ENCODE results near the gene FOXP1. TPM values are rescaled to one million over a fixed set of nuclear protein-coding genes. Genes with fewer than 3 reads are reported as not detected.

Gene FOXP1
- total and polyA plus RNA-seq, 9 of the 15 experiments (the other 6 are each of a cell fraction or from before 2014, with no cell fraction given), result 7.7 to 34.5 (median 13.7) TPM

DNA sequence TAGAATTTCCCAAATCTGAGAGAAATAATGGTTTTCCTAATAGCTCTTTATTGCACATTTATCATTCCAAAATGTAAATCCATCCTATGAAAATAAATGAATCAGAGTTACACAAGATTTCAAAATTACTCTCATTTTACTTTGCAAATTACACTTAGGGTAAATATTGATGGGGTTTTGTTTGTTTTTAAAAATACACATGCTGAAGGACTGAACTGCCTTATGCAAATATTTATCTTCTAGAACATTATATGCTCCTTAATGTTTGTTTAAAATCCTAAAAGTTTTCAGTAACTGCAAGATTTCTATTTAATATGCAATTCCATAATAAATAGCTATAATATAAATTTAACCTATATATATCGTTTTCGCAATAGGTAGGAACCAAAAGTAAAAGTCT is 38.2 kb downstream of the FOXP1 start:
- no peaks in the 10 kb centered on the region for H3K9me1 ChIP-seq (ENCODE audit: control insufficient read depth, insufficient read depth, low read length)
- DNase-seq (ENCODE audit: extremely low read depth in 1 of 4, low spot score in 3 of 4), result no peak
- no peaks in the 10 kb centered on the region for H3K27me3 ChIP-seq (ENCODE audit: control insufficient read depth in 2 of 2, insufficient read depth in 2 of 2, low read length in 2 of 2)
- 79% methylated on average over 2 of the region's 2 CpGs for WGBS (ENCODE audit: insufficient coverage, low coverage, missing lambda C conversion rate)
- no peak overlapping the region for H3K9ac ChIP-seq (ENCODE audit: insufficient read depth in 1 of 2, low read depth in 2 of 2, low read length in 2 of 2)
- no peaks in the 10 kb centered on the region for H3K36me3 ChIP-seq (ENCODE audit: control insufficient read depth, insufficient read depth, low read length)
- H3K9me3 ChIP-seq (replicated peaks; ENCODE audit: control insufficient read depth, insufficient read depth, low read depth, low read length), result no peaks in the 10 kb centered on the region
- FAIRE-seq, result no peak
- H2AFZ ChIP-seq (ENCODE audit: low read depth, low read length), result no peak overlapping the region
- peaks cover 12 to 34% of the 10 kb centered on the region in 2 experiments; a peak in 4 of 5 replicates for H3K4me1 ChIP-seq (replicated peaks in 1 of 2; ENCODE audit: control insufficient read depth in 2 of 2, insufficient read depth in 2 of 2, low read length in 2 of 2)
- in situ Hi-C loops (cut with MboI) (no loop called here), intact Hi-C loops (cut with micrococcal nuclease) (no loop called here)
- POLR2A ChIA-PET, result no interaction called here
- H4K20me1 ChIP-seq (replicated peaks; ENCODE audit: control insufficient read depth, insufficient read depth, low read length), result no peaks in the 10 kb centered on the region
- BruUV-seq (replicated peaks), result no TSS peak
- no peak for ATAC-seq
- H3K27ac ChIP-seq (ENCODE audit: extremely low read depth, low read depth, low read length), result no peak overlapping the region
- no peak overlapping the region for H3K4me2 ChIP-seq (ENCODE audit: insufficient read depth, low read length)
- no peaks in the 10 kb centered on the region for H3K79me2 ChIP-seq (ENCODE audit: control insufficient read depth, insufficient read depth, low read length)
- CTCF ChIA-PET (ENCODE audit: low intra/inter-chr PET ratio), result no interaction called here
- no peak overlapping the region for H3K4me3 ChIP-seq
- TF ChIP-seq MXI1 (IDR thresholded peaks at IDR 0.05; ENCODE audit: low read depth, low read length) (no peak), SMARCC2 (IDR thresholded peaks at IDR 0.05; ENCODE audit: low read depth) (no peak), ZNF140 (CRISPR knock-in tag; IDR thresholded peaks at IDR 0.05) (no peak), EWSR1 (IDR thresholded peaks at IDR 0.05; ENCODE audit: borderline replicate concordance, low read depth, partially characterized antibody) (no peak), HDAC6 (IDR thresholded peaks at IDR 0.05; ENCODE audit: low read depth, low read length) (no peak), GATAD2A (IDR thresholded peaks at IDR 0.05) (no peak), SMC3 (conservative IDR thresholded peaks at IDR 0.05; ENCODE audit: insufficient read depth, low read depth, low read length) (no peak), TAF15 (IDR thresholded peaks at IDR 0.05; ENCODE audit: low read depth, low read length) (no peak), CHD4 (IDR thresholded peaks at IDR 0.05; ENCODE audit: insufficient read depth, insufficient replicate concordance, low read depth, low read length, poor library complexity, severe bottlenecking) (no peak), KLF10 (CRISPR knock-in tag; IDR thresholded peaks at IDR 0.05) (no peak), NR2C1 (IDR thresholded peaks at IDR 0.05) (no peak), NR2C1 (tag; IDR thresholded peaks at IDR 0.05) (no peak)
- TF ChIP-seq, protein P1, sequence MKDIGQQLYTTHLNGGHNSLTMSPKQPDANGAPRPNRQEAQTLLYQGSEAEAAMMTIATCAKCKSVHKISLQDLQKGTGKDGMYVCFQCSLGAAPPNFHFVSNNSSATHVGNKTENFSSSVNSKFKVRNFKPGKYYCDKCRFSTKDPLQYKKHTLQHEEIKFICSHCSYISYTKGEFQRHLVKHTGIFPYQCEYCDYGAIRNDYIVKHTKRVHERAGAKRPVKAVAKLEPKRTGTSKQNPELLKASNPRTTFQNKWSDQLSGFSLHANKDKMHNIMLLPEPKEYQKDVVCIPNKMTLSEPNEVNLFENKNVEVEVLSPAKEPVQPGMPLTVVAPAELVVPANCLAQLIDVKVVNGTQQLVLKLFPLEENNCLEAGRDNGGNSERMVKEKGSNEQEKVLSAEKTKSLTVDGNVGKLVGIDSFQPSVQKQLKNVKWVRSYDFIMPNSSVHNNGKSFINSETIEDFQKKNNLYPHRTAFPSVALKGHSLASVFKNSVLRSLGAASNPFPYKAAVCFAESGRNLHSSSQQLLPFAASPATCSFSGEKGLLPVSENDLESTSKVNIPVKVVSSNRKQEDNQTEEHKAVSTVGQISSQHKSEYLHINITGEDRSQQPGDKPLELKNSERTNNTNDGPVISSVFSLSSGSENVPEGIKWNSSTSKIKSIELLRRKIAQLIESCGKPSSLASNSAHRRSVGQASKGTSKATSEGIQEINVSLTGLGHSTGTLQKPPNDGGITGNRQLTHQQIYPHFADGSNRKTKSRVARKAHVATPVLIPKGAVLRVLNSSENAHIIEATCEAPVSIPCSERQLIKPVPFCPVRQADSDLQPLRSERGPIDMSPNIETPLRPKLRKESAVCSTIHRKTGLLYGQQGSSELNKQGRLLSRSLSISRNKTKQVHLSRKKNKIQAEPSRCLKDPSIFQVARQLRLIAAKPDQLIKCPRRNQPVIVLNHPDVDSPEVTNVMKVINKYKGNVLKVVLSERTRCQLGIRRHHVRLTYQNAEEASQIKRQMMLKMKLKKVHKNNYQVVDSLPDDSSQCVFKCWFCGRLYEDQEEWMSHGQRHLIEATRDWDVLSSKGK (CRISPR knock-in tag; IDR thresholded peaks at IDR 0.05), result no peak
- TF ChIP-seq, protein P2, sequence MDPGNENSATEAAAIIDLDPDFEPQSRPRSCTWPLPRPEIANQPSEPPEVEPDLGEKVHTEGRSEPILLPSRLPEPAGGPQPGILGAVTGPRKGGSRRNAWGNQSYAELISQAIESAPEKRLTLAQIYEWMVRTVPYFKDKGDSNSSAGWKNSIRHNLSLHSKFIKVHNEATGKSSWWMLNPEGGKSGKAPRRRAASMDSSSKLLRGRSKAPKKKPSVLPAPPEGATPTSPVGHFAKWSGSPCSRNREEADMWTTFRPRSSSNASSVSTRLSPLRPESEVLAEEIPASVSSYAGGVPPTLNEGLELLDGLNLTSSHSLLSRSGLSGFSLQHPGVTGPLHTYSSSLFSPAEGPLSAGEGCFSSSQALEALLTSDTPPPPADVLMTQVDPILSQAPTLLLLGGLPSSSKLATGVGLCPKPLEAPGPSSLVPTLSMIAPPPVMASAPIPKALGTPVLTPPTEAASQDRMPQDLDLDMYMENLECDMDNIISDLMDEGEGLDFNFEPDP (CRISPR knock-in tag; IDR thresholded peaks at IDR 0.05), result no peak
- TF ChIP-seq, protein P3, sequence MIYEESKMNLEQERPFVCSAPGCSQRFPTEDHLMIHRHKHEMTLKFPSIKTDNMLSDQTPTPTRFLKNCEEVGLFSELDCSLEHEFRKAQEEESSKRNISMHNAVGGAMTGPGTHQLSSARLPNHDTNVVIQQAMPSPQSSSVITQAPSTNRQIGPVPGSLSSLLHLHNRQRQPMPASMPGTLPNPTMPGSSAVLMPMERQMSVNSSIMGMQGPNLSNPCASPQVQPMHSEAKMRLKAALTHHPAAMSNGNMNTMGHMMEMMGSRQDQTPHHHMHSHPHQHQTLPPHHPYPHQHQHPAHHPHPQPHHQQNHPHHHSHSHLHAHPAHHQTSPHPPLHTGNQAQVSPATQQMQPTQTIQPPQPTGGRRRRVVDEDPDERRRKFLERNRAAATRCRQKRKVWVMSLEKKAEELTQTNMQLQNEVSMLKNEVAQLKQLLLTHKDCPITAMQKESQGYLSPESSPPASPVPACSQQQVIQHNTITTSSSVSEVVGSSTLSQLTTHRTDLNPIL (CRISPR knock-in tag; IDR thresholded peaks at IDR 0.05), result no peak
- TF ChIP-seq, protein P4, sequence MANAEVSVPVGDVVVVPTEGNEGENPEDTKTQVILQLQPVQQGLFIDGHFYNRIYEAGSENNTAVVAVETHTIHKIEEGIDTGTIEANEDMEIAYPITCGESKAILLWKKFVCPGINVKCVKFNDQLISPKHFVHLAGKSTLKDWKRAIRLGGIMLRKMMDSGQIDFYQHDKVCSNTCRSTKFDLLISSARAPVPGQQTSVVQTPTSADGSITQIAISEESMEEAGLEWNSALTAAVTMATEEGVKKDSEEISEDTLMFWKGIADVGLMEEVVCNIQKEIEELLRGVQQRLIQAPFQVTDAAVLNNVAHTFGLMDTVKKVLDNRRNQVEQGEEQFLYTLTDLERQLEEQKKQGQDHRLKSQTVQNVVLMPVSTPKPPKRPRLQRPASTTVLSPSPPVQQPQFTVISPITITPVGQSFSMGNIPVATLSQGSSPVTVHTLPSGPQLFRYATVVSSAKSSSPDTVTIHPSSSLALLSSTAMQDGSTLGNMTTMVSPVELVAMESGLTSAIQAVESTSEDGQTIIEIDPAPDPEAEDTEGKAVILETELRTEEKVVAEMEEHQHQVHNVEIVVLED (CRISPR knock-in tag; IDR thresholded peaks at IDR 0.05), result no peak
